HG03575 (cell line): Measurements from ENCODE around the gene LOXL4.

ENCODE experiments used
- ATAC-seq: cut with Tn5 transposase; IDR thresholded peaks from one replicate; pipeline ENCODE4 v1.9.1; 2021; ENCODE audit not compliant: unreplicated experiment, insufficient number of reproducible peaks, low FRiP score; ENCODE audit errors: extremely low read depth

Gene LOXL4

GRCh38 chr10:98296524-98296923 lies 28.5 kb upstream of the LOXL4 start:
- ATAC-seq = no peak

- ATAC-seq = no peak
Measured at GRCh38 chr10:98295907-98296306, 27.9 kb upstream of the LOXL4 start.

- no peak for ATAC-seq
Measured at GRCh38 chr10:98295401-98295811, 27.4 kb upstream of the LOXL4 start.

- ATAC-seq = no peak
Measured at GRCh38 chr10:98294270-98294627, 26.3 kb upstream of the LOXL4 start.

DNA sequence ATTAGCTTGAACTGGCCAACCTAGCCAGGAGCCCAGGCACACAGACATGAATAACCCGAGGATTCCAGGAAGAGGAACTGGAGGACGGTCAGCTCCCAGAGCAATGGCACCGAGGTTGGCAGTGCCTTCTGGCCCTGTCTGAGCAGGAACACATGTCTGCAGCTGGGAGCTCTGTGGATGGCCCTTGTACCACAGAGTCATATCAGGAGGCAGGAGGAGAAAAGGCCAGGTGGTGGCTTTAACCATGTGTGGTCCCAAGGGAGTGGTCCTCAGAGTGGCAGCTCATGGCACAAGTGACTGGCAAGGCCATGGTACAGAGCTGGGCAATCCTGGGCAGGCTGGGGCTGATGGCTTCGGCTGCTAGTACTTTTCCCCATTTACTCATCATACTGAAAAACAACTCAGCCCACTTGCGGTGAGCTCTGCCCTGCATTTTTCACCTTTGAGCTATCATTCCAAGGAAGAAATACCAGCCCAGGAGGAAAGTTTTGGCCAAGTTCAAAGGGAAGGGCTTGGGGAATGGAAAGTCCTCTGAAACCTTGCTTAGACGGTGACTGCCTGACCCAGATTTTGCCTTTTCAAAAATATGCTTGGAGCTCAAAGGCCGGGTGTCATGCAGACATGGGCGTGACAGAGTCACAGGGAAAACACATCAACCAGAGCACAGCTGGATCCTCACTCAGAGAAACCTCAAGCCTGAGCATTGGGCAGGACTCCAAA lies 25.7 kb upstream of the LOXL4 start:
- no peak for ATAC-seq

DNA sequence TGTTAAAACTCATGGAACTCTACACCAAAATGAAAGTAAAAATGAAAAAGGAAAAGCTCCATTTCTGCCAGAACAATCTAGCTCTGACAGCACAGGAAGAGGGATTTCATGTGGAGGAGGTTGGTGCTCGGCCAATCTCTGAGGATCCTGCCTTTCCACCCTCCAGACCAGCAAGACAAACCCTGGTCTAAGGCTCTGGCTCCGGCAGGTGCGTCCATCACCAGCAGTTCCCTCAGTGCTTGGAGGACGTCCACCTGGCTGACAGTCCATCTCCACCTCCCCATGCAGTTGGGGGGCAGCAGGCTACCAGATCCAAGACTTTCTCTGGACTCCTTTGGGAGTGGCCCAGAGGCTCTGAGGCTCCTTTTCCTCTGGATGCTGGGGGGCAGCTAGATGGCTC lies 25.0 kb upstream of the LOXL4 start:
- no peak for ATAC-seq

- no peak for ATAC-seq
Measured at GRCh38 chr10:98289802-98290209, 21.8 kb upstream of the LOXL4 start.

DNA sequence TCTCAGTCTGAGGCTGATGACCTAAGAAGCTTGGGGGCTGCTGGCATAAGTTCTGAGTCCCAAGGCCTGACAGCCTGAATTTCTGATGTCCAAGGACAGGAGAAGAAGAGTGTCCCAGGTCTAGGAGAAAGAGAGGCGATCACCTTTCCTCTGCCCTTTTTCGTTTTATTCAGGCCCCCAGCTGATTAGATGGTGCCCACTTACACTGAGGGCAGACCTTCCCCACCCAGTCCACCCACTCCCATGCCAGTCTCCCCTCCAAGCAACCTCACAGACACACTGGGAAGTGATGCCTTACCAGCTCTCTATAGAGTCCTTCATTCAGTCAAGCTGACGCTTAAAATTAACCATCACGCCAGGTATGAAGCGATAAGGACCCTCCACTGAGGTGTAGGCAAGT lies 19.3 kb upstream of the LOXL4 start:
- no peak for ATAC-seq

DNA sequence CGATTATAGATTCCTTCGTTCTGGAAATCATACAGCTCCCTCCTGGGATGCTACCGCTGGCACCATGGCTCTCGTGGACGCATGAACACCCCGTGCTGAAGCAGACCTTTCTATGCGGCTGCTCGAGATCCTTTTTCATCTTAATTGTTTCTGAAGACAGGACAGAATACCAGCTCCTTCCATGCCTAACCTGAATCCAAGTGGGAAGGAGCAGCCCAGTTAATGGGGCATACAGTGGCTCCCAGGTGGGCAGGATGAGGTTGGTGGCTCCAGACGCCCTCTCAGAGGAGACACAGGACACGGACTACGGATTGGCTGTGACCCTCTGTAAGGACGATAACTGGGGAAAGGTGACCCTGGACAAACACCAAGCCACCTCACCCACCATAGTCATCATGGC lies 18.4 kb upstream of the LOXL4 start:
- no peak for ATAC-seq

GRCh38 chr10:98285416-98285815 lies 17.4 kb upstream of the LOXL4 start:
- ATAC-seq = no peak

DNA sequence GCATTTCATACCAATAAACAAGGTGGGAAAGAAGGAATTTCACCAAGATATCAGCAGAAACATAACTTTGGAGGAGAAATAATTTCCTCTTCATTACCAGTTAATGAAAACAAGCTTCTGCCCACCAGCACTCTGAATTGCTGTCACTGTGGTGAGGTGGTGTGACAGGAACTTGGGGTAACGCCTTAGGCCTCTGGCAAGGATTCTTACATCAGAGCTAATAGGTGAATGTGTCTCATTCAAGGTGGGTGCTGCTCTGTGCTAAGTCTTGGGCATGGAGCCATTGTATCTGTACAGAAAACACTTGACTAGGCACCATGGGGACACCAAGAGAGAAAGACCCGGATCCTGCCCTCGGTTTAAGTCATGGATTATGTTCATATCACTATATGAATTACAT lies 8.3 kb upstream of the LOXL4 start:
- ATAC-seq = no peak

GRCh38 chr10:98274562-98274961 lies 6.6 kb upstream of the LOXL4 start:
- ATAC-seq = no peak

DNA sequence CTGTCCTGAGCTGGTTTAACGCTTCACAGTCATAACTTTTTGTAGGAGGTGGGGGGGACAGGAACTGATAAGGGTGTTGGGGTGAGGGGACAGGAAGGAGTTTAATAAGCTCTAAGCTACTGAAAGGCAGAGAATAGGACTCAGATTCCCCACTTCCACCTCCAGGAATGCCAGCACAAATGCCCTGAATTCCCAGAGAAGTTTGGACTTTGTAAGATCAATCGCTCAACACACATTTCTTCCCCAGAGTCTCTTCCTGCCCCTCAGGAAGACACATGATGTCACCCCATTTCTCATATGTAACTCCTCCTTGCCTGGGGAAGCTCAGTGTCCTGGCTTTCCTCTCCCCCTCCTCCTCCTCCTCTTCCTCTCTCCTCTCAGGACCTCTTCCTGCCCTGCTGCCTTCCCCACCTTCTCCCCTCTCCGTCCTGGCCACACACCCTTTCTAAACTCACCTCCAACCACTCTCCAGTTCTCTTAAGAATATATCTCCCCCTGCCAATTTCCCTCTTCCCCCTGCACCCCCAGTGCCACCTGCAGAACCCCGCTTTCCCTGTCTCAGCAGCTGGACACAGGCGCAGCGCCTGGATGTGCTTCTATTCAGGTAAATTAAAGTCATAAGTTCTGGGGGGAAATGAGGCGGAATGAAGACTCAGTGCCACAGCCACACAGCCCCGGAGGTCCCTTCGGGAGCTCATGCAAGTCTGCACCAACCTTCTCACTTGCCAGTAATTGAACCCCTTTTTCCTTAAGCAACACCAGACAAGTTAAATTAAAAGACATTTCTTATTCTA lies 5.3 kb upstream of the LOXL4 start:
- no peak for ATAC-seq

DNA sequence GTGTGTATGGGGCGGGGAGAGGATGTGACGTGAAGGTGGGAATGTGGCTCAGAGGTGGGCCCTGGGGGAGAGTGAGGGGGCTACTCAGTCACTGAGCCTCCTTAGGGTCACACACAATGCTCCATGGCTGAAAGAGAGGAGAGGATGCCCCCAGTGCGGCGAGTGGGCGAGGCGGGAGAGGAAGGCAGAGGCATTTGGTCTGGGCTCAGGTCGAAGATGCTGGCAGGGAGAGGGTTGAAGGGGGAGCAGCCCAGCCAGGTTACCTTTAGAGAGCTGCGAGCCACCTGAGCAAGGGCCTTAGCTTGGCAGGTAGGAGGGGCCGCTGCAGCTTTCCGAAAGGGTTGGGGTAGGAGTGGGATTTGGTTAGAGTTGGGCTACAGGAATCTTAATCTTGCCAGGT lies 4.7 kb upstream of the LOXL4 start:
- ATAC-seq = no peak

- ATAC-seq = no peak
Measured at GRCh38 chr10:98272245-98272644, 4.3 kb upstream of the LOXL4 start.

- ATAC-seq = no peak
Measured at GRCh38 chr10:98270786-98271185, 2.8 kb upstream of the LOXL4 start.

DNA sequence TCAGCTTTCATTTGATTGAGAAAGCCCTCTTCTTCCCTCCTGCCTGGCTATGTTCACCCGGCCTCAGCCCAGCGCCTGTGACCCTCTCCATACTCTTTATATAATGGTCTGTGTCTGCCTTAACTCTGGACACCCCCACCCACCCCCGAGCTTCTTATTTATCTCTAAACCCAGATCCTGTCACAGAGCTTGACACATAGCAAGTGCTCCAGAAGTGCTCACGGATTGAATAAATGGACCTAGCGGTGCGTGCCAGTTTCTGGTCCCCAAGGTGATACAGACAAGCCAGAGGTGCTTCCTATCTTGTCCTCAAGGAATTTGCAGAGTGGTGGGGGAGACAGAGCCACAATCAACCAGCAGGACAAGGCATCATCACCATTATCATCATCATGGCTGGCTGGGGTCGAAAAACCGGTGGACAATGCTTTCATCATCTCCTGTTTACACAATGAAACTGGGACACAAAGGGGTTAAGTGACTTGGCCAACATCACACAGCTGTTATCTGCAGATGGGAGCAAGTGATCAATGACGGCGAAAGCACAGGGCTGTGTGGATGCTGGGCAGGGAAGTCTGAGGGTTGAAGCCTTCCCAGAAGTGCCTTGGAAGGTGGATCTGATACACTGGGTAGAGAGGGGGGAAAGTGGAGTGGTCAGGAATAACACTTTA lies 2.2 kb upstream of the LOXL4 start:
- ATAC-seq = no peak

GRCh38 chr10:98269435-98269912 lies 1.5 kb upstream of the LOXL4 start:
- no peak for ATAC-seq

GRCh38 chr10:98268694-98269431 lies 869 bp upstream of the LOXL4 start:
- ATAC-seq = no peak
